ENCODE results near the gene MBD5.

MBD5 gene

DNA sequence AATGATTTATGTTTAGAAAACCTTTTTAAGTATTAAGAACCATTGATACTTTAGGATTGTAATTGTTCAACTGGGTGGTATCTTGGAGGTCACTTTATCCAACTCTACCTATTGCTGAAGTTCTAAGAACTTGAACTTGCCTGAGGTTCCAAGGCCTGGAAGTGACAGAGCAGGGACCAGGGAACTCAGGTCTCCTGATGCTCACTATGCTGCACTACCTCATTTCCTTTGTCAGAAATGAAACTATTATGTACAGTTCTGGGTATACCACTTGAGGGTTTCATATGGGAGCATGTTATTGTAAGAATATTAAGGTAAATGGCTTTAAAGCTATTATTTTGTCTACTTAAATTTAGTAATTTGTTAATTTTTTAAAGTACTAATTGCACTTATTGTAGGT lies 3.0 kb downstream of the MBD5 start:
- no peak for DNase-seq (ENCODE audit: low read depth in 2 of 2)

DNA sequence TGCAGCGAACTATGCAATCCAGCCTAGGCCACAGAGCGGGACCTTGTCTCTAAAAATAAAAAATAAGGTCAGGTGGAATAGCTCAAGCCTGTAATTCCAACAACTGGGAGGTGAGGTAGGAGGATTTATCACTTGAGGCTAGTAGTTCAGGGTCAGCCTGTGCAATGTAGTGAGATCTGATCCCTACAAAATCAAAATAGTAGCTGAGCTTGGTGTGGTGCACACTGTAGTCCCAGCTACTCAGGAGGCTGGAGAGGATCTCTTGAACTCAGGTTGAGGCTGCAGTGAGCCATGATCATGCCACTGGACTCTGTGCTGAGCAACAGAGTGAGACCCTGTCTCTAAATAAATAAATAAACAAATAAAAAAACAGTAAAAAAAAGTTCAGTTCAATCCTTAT lies 5.7 kb downstream of the MBD5 start:
- no peak for DNase-seq (ENCODE audit: low read depth in 2 of 2)

DNA sequence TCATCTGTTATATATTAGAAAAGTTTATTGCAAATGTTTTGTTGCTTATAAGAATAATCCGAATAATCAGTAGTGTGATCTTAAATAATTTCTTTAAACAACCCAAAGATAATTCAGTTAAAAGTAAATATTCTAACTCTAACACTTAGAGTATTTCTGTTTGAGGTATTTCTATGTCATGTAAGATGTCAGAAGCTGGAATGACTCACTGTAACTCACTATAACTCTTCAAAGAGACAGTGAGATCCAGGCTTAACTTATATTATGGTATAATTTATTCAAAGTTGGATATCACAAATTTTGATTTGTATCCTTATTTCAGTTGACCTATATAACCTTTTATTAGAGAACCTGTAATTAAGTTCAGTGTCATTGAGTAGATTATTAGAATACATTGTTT lies 6.9 kb downstream of the MBD5 start:
- DNase-seq (ENCODE audit: low read depth in 2 of 2), result no peak

- DNase-seq (ENCODE audit: low read depth in 2 of 2), result no peak
These were observed 7.9 kb downstream of the MBD5 start for GRCh38 chr2:148028781-148029180.

DNA sequence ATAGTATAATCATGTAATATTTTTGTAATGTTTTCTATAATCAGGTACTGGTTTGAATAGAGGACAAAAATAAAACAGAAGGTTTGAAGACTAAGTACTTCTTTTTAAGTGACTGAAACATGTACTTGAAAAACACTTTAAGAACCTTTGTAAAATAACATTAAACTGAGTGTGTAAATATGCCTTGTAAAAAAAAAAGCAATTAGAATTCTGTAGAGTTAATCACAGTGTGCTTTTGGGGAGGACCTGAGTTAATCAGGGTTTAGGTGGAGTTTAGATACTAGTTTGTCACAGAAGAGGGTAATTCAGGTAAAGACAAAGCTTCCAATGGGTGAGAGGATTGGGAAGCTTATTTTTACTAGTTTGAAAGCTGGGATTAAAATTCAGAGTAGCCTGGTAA lies 10.3 kb downstream of the MBD5 start:
- DNase-seq (ENCODE audit: low read depth in 2 of 2), result no peak

- DNase-seq (ENCODE audit: low read depth in 2 of 2), result no peak
These were observed 11.3 kb downstream of the MBD5 start for GRCh38 chr2:148032215-148032614.

GRCh38 chr2:148039783-148040182 lies 18.9 kb downstream of the MBD5 start:
- no peak for DNase-seq (ENCODE audit: low read depth in 2 of 2)

DNA sequence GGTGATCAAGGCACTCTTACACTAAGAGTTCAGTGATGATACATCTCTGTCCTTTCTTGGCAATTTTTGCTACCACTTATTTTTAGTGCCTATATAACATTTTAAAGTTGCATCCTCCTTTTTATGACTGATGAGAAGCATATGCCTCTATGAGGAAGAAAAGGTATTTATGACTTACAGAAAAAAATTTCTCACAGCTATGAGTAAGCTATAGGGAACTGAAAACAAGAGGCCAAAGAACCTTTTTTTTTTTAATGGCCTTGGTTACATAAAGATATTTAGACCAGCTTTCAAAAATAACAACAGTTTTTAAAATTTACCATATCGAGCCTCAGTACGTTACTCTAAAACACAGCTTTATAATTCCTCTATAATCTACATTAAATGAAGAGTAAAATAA lies 21.3 kb downstream of the MBD5 start:
- no peak for DNase-seq (ENCODE audit: low read depth in 2 of 2)

DNA sequence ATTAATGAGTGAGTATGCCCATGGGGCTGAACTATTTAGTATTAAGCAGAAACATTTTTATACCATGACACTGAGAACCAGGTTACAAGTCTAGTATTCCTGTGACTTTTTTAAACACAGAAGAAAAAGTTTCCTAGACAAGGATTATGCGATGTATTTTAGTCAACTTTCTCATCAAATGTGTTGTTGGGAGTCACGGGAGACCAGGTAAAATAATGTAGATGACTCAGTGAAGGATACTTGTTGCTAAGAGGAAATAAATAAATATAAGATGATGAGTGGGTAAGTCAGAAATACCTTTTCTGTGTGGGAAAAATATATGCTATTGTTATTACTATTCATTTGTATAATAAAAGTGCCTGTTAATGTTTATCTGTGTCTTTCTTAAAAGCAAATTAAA lies 23.4 kb downstream of the MBD5 start:
- DNase-seq (ENCODE audit: low read depth in 2 of 2), result no peak

DNA sequence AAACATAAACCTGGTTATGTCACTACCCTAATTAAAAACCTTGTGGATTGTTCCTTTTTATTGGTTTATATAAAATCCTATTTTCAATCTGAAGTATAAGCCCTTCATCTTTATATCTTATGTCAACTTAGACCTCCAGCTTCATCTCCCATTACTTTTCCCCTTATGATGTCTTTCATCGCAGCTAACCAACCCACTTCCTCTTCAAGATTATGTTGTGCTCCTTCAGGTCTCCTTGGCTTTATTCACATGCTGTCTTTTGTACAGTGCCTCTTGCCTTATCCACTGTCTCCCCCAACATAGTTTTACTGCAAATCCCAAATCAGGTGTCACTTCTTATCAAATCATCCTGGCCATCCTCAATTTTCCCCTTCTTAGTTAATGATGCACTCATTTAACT lies 25.9 kb downstream of the MBD5 start:
- no peak for DNase-seq (ENCODE audit: low read depth in 2 of 2)

- no peak for DNase-seq (ENCODE audit: low read depth in 2 of 2)
These were observed 27.8 kb downstream of the MBD5 start for GRCh38 chr2:148048475-148049221.

GRCh38 chr2:148049284-148049683 lies 28.4 kb downstream of the MBD5 start:
- no peak for DNase-seq (ENCODE audit: low read depth in 2 of 2)

- DNase-seq (ENCODE audit: low read depth in 2 of 2), result no peak
These were observed 31.8 kb downstream of the MBD5 start for GRCh38 chr2:148052687-148053086.

DNA sequence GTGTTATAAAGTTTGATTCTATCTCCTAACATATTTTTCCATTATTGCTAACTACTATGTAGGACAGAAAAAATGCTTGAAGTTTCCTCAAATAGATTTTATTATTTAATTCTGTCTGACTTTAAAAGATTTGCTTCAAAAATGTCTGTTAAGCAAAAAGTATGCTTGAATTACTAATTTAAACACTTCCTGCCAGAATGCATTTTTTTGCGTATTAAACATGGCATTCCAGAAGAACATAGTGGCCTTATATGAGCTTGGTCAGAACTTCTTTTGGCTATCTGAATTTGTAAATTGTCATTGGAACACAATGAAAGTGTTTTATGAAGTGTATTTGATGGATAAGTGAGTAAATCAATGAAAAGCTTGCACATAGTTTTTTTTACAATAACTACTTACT lies 37.8 kb downstream of the MBD5 start:
- DNase-seq (ENCODE audit: low read depth in 2 of 2), result no peak

GRCh38 chr2:148063633-148064032 lies 42.7 kb downstream of the MBD5 start:
- no peak for DNase-seq (ENCODE audit: low read depth in 2 of 2)

GRCh38 chr2:148065936-148066335 lies 45.0 kb downstream of the MBD5 start:
- no peak for DNase-seq (ENCODE audit: low read depth in 2 of 2)

GRCh38 chr2:148067801-148068200 lies 46.9 kb downstream of the MBD5 start:
- no peak for DNase-seq (ENCODE audit: low read depth in 2 of 2)

DNA sequence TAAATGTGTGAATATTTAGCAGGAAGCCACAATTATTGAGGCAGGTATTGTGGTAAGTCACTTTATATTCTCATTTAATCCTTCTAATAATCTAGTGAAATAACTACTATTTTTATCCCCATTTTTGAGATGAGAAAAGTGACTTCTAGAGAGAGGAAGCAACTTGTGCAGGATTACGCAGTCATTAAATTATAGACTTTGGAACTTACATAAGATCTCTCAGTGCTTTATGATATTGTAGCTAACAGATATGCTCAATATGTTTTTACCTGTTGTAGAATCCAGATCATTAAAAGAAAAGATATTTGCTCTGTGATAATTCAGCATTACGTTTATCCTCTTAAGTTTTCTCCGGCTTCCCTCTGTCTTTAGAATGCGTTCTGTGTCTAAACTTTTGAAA lies 50.5 kb downstream of the MBD5 start:
- DNase-seq (ENCODE audit: low read depth in 2 of 2), result no peak

GRCh38 chr2:148096012-148096411 lies 75.1 kb downstream of the MBD5 start:
- no peak for DNase-seq (ENCODE audit: low read depth in 2 of 2)

- DNase-seq (ENCODE audit: low read depth in 2 of 2), result no peak
These were observed 81.8 kb downstream of the MBD5 start for GRCh38 chr2:148102641-148103040.

GRCh38 chr2:148103946-148104345 lies 83.1 kb downstream of the MBD5 start:
- no peak for DNase-seq (ENCODE audit: low read depth in 2 of 2)

- DNase-seq (ENCODE audit: low read depth in 2 of 2), result no peak
These were observed 85.4 kb downstream of the MBD5 start for GRCh38 chr2:148106331-148106730.

GRCh38 chr2:148108385-148108784 lies 87.5 kb downstream of the MBD5 start:
- no peak for DNase-seq (ENCODE audit: low read depth in 2 of 2)

GRCh38 chr2:148110184-148110583 lies 89.3 kb downstream of the MBD5 start:
- no peak for DNase-seq (ENCODE audit: low read depth in 2 of 2)
